Raji (cell line): ENCODE measurements around the gene ZP1.

Experiments
- POLR2A ChIP-seq: IDR thresholded peaks from 2 replicates; pipeline ENCODE4 v1.6.1; 2011; ENCODE audit warnings: low read depth, low read length, control low read depth; ENCODE audit not compliant: insufficient read depth

The ZP1 gene

DNA sequence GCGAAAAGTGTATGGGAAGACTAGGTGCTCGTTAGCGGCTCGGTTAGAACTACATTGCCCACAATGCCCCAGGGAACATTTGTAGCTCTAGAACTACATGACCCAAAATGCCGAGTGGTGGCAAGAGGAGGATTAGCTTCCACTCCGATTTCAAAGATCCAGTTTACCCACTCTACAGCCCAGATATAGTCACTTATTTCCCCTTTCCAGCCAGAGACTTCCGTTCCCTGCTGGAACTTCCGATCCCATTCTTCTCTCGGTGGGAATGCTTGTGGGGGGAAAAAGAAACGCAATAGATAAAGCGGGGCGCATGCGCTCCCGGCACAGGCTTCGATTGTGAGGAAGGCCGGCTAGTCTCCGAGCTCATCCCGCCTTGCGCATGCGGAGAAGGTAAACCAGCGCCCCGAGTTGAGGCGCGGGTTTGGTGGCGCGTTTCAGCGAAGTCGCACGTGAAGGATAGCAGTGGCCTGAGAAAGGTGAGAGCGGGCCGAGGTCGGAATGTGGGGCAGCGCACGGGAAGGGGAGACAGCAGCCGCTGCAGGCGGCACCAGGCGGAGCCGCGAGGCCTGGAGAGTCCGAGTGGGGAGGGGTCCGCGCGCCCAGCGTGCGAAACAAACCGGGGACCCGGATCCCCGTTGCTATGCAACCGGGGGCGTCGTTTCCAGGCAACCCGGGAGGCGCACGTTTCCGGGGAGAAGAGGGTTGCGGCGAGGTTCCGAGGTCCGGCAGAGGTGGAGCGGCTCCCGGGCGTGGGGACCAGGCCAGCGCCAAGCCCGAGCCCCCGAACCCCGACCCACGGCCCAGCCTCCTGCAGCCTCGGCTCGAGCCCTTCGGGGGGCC, 46.7 kb downstream of the ZP1 start, which contains the start of gene TMEM109:
TMEM109 (plus strand) TSS at position 366 of the 840 bp plus-strand sequence. CDS start 5,536 bp downstream, outside the sequence.
- TF ChIP-seq POLR2A = peak; percentile 71

DNA sequence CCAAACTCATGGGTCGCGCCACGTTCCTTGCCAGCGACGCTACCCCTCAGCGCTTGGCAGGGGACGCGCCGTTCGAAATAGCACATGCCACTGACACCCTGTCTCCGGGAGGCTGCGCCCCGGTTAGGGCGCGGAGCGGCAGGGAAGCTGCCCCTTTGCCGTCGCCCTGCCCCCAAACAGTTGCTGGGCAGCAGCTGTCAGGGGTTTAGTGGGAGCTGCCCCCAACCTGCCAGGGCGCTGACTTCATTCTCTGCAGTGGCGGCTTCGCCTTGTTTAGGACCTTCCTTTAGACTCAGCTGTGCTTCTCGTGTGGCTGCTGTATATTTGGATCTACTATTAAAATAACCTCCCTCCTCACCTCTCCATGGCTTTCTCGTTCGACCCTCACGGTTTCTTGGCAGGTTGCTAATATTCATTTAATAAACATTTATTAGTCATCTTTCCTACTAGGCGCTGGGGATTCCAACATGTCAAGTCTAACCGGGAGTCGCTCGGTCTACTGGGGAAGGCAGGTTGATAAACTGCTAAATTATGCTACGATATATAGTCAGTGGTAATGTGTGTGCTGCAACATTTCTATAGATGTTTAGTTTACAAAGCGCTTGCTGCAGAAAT, 47.4 kb downstream of the ZP1 start:
- TF ChIP-seq POLR2A = no peak

DNA sequence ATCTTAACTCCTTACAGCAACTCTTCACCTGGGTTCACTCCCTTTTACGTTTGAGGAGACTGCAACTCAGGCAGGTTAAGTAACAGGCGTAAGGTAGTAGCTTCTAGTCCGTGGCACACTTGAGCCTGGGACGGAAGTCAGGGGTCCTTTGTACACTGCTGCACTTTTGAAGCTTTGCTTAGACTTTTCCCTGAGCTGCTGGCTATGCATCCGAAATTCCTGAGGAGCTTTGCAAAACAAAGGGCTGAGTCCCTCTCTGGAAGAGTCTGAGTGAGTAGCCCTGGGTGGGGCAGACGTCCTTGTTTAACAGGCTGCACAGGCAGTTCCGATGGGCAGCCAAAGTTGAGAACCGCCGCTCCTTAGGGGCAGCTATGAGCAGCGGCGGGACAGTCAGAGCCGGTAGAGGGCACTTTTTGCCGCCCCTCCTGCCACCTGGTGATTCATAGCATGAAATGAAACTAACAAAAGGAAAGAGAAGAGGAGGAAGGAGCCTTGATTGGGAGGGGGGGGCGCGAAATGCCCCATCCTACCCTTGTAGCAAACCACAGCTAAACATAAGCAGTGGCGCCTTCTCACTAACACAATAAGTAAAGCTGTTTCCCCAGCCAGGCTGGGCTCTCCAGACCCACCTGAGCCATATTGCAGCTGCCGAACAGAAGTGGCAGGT, 48.0 kb downstream of the ZP1 start:
- peak; percentile 51; the same call in 1 of the 2 replicates for TF ChIP-seq POLR2A

DNA sequence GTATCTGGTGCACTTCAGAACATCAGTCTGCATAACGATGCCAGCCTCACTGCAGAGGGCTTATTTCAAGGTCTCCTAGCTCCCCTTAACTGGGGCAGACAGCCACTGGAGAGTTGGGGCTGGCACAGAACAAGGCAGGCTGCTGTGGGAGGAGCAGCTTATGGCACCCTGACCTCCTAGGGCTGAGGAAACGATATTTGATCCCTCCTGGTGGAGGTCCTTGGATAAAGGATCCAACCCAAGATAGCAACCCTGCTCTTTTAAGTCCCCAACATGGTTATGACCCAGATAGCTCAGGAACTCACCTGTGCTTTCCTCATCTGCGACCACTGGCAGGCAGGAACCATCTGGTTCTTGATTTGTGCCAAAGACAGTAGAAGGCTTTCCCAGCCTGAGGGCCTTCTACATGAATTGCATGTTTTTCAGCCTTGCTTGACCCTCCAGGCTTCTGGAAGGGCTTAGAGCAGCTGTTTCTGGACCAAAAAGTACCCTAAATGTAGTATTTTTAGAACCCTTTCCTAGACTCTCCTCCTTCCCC, 49.4 kb downstream of the ZP1 start:
- no peak for TF ChIP-seq POLR2A

DNA sequence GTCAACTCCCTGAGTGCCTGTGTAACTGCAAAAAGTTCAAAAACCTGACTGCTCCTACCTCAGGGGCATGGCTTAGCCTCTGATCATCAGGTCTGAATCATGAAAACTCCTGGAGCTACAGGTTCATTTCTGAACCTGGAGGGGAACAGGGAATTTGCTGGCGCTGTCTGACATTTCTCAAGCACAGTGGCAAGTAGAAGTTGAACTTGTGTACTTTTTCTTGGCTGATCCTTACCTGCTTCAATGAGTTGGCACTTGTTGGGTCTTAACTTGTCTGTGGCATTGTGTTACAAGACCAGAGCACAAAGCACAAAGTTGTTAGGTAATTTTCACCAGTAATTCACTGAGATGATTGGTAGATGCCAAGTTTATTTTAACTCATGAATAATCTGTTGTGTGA, 49.9 kb downstream of the ZP1 start:
- TF ChIP-seq POLR2A = no peak

DNA sequence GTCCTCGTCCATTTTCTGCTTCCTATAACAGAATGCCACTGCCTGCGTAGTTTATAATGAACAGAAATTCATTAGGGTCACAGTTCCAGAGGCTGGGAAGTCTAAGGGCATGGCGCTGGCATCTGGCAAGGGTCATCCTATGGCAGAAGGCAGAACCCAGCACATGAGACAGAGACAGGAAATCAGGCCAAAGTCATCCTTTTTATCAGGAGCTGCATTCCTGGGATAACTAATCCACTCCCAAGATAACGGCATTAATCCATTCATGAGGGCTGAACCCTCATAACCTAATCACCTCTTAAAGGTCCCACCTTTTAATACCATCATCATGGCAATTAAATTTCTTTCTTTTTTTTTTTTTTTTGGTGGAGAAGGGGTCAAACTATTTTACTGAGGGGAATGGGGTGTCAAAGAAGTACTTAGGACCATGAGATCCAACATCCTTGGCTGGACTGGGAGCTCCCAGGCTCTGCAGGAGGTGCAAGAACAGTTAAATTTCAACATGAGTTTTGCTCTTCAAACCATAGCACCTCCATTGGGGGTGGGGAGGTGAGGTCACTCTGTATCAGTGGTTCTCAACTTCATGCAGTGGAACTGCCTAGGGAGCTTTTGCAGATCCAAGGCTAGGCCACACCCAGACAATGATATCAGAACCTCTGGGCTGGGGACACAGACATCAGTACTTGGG, 51.1 kb downstream of the ZP1 start:
- no peak for TF ChIP-seq POLR2A

DNA sequence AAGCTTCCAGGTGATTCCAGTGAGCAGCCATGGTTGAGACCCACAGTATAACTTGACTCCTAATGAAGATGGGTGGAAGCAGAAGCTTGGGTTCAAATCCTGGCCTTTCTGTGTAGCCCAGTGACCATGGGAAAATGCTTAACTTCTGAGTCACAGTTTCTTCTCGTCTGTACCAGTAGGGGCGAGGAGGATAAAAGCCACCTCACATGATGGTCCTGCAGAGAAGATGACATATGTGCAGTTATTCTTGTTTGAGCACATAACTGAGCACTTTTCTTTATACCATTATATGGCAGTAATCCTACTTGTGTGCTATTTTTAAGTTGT, 51.6 kb downstream of the ZP1 start:
- TF ChIP-seq POLR2A = no peak

DNA sequence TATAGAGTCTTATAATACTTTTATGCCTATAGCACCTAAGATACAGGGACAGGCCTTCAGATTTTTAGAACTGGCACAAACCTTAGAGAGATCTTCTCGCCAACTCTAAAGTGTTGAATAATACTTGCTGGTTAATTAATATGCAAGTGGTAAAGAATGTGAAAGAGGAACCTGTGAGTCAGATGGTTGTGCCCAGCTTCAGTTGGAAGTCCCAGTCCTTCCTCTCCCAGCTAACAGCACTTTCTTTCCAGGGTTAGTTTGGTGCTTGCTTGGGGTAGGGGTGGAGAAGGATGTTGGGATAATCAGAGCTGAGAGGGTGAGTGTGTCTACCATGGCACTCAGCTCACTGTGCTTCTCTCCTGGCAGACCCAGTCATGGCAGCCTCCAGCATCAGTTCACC, 52.0 kb downstream of the ZP1 start:
- TF ChIP-seq POLR2A = no peak

DNA sequence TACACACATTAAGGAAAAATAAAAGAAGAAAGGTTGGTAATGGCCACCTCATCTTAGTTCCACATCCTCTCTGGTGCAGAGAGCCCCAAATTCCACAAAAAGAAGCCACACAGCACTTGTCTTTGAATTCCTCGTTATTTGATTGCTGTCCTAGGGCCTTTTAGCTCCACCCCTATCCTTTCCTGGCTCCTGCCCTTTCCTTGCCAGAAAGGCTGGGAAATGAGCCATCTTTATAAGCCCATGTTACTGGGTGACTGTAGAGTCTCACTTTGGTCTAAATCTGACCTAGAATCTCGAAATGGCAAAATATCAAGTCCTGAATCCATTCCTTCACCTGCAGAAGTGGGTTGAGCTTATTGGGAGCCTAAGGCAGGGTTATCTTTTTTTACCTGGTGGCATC, 52.6 kb downstream of the ZP1 start:
- no peak for TF ChIP-seq POLR2A

DNA sequence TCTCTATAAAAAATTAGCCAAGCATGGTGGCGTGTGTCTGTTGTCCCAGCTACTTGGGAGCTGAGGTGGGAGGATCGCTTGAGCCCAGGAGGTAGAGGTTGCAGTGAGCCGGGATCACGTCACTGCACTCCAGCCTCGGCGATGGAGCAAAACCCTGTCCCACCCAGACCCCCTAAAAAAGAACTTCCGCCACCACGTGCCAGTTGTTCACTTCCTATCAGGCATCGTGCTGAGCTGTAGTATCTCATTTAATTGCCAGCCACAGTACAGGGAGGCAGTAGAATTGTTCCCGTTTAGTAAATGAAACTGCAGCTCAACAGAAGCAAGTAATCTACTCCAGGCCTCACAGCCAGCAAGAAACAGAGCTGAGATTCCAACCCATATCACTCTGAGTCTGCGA, 53.9 kb downstream of the ZP1 start:
- TF ChIP-seq POLR2A = no peak

DNA sequence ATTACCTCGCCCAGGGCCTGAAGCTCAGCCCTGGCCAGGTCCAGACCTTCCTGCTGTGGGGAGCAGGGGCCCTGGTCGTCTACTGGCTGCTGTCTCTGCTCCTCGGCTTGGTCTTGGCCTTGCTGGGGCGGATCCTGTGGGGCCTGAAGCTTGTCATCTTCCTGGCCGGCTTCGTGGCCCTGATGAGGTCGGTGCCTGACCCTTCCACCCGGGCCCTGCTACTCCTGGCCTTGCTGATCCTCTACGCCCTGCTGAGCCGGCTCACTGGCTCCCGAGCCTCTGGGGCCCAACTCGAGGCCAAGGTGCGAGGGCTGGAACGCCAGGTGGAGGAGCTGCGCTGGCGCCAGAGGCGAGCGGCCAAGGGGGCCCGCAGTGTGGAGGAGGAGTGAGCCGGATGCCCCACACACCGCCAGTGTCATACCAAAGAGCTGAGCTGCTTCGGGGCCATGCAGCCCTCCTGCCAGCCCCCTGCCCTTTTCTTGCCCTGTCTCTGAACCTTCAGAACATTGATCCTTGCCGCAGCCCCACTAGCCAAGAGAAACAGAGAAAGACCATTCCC, 54.5 kb downstream of the ZP1 start:
- TF ChIP-seq POLR2A = no peak

DNA sequence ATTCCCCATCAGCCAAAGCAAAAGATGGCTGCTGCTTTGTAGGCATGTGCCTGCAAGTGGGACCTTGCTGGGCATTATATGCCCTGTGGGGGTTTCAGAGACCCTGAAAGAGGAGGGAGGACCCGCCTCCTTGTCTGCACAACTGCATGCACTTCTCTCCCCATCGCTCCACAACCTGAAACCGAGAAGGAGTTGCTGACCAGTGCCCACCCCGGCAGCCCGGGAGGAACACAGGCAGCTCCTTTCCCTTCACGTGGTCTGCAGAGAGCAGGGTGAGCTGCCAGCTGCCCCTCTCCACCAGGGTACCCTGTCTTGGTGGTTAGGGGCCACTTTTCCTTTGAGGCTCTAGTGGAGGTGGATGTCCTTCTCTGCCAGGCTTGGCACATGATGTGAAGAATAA, 55.6 kb downstream of the ZP1 start:
- TF ChIP-seq POLR2A = no peak

DNA sequence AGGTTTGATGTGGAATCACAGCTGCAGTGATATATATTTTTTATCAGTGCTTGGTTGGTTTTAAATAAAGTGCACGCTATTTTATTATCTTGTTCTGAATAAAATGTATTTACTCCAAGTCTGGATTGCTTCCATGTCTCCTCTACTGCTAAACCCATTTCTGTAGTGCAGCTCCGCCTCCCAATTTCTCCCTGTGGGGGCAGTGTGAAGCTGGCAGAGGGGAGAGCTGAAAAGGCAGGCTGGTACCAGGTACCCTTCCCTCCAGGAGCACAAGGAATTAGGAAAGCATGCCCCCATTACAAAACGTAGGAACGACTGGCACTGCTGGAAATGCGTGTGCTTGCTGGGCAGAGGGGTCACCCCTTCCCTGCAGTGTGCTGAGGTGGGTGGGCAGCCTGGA, 56.0 kb downstream of the ZP1 start:
- no peak for TF ChIP-seq POLR2A

DNA sequence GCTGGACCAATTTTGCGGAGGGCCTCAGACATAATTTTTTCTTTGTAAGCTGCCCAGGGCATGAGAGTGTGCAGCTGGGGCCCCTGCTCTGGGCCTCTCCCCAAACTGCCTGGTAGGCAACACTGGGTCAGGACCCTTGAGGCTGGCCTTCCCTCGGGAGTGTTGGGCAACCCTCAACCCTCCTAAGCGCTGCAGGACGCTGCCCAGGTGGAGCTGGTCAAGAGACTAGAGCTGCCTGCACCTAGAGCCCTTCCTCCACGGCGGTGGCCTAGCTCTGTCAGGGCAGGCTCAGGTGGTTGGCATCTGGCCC, 56.4 kb downstream of the ZP1 start:
- no peak for TF ChIP-seq POLR2A
